Natural killer cell (primary cell): ENCODE measurements around the gene POGZ. TPM values are rescaled to one million over a fixed set of nuclear protein-coding genes. Genes with fewer than 3 reads are reported as not detected.

Experiments
- ATAC-seq, 3 donors: fragments of 150-1000 bp in 2 of 3; fragments of 200-7000 bp in 1 of 3; cut with Tn5 transposase; 1 replicate in 1 of 3; 2 replicates in 2 of 3; pipeline ENCODE4 v1.10.0; 2021; ENCODE audit warnings: mild to moderate bottlenecking in 2 of 3, moderate library complexity in 2 of 3
- DNase-seq, 2 donors: peaks; one replicate each; pipeline versions ENCODE4 v3.0.0 to v3.0.0-alpha.2; 2013 to 2021; ENCODE audit warnings: mixed read lengths in 1 of 2
- H3K27ac ChIP-seq: one replicate; pipeline ENCODE4 v1.5.1; 2013; ENCODE audit warnings: mild to moderate bottlenecking, low read length
- H3K27me3 ChIP-seq: one replicate; pipeline ENCODE4 v1.6.1; 2013; ENCODE audit warnings: low read length; ENCODE audit not compliant: control insufficient read depth, insufficient read depth
- H3K36me3 ChIP-seq: one replicate; pipeline ENCODE4 v1.6.1; 2013; ENCODE audit warnings: low read length; ENCODE audit not compliant: control insufficient read depth, insufficient read depth
- H3K4me1 ChIP-seq: one replicate; pipeline ENCODE4 v1.6.1; 2013; ENCODE audit warnings: low read length; ENCODE audit not compliant: control insufficient read depth, insufficient read depth
- H3K4me3 ChIP-seq: one replicate; pipeline ENCODE4 v1.5.1; 2013; ENCODE audit warnings: low read length
- H3K9me3 ChIP-seq: one replicate; pipeline ENCODE4 v1.6.1; 2013; ENCODE audit warnings: low read length; ENCODE audit not compliant: control insufficient read depth, insufficient read depth
- H3K27ac Mint-ChIP-seq, 2 donors: one replicate each; pipeline ENCODE4 v1.8.0; 2022; ENCODE audit warnings: mild to moderate bottlenecking in 2 of 2, mixed read lengths in 2 of 2, moderate library complexity in 1 of 2
- H3K27me3 Mint-ChIP-seq, 2 donors: one replicate each; pipeline ENCODE4 v1.8.0; 2022; ENCODE audit warnings: low read depth in 2 of 2, mixed read lengths in 2 of 2
- H3K36me3 Mint-ChIP-seq: one replicate; pipeline ENCODE4 v1.8.0; 2022; ENCODE audit warnings: mixed read lengths
- H3K4me1 Mint-ChIP-seq, 2 donors: one replicate each; pipeline ENCODE4 v1.8.0; 2022; ENCODE audit warnings: mixed read lengths in 2 of 2
- H3K4me3 Mint-ChIP-seq: one replicate; pipeline ENCODE4 v1.8.0; 2022; ENCODE audit warnings: mild to moderate bottlenecking, moderate library complexity, mixed read lengths
- H3K9me3 Mint-ChIP-seq, 2 donors: one replicate each; pipeline ENCODE4 v1.8.0; 2022; ENCODE audit warnings: mixed read lengths in 2 of 2
- WGBS: methylation state at CpG from one replicate; pipeline ENCODE4 v1.1.7; 2013; ENCODE audit warnings: missing lambda C conversion rate; ENCODE audit not compliant: insufficient coverage; 5-methylcytosine and 5-hydroxymethylcytosine counted together
- intact Hi-C: fragments of 100-400 bp; cut with micrococcal nuclease; formaldehyde crosslinking; loops from one replicate; pipeline ENCODE4 v1.14.2; 2022
- total RNA-seq, 4 donors: library from RNA; stranded (reverse); fragments of 120-200 nt in 1 of 4; gene quantifications; one replicate each; pipeline versions ENCODE4 v1.2.3 to v1.2.4, GENCODE V29; 2013 to 2022
- TF ChIP-seq, protein P1 (sequence below): fragments of 200-600 bp; IDR thresholded peaks from one replicate; pipeline ENCODE4 v1.8.0; 2022; ENCODE audit warnings: antibody characterized with exemption

The POGZ gene
- total RNA-seq, 3 donors from 2014 or later (not counting 1 experiment from before 2014, with no cell fraction given): 106 to 129 (median 121) TPM

DNA sequence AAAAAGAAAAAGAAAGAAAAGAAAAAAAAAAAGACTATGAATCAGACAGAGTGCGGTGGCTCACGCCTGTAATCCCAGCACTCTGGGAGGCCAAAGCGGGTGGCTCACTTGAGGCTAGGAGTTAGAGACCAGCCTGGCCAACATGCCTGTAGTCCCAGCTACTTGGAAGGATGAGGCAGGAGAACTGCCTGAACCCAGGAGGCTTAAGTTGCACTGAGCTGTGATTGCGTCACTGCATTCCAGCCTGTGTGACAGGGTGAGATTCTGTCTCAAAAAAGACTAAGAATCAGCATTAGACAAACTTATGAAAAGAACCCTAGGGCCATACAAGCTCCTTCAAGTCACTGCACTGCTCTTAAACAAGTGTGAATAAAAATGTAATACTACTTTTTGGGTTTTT lies 43.1 kb downstream of the POGZ start:
- H3K27ac Mint-ChIP-seq: no peak overlapping the region
- Histone ChIP-seq H3K4me3 (no peak overlapping the region), H3K36me3 (peaks cover 42% of the 10 kb centered on the region), H3K27ac (no peak overlapping the region), H3K9me3 (no peaks in the 10 kb centered on the region), H3K4me1 (no peaks in the 10 kb centered on the region), H3K27me3 (no peaks in the 10 kb centered on the region)
- H3K36me3 Mint-ChIP-seq: peaks cover 2% of the 10 kb centered on the region
- no peaks in the 10 kb centered on the region for H3K9me3 Mint-ChIP-seq
- H3K27me3 Mint-ChIP-seq: no peaks in the 10 kb centered on the region
- WGBS: 100% methylated on average over 4 of the region's 4 CpGs
- TF ChIP-seq, protein P1, sequence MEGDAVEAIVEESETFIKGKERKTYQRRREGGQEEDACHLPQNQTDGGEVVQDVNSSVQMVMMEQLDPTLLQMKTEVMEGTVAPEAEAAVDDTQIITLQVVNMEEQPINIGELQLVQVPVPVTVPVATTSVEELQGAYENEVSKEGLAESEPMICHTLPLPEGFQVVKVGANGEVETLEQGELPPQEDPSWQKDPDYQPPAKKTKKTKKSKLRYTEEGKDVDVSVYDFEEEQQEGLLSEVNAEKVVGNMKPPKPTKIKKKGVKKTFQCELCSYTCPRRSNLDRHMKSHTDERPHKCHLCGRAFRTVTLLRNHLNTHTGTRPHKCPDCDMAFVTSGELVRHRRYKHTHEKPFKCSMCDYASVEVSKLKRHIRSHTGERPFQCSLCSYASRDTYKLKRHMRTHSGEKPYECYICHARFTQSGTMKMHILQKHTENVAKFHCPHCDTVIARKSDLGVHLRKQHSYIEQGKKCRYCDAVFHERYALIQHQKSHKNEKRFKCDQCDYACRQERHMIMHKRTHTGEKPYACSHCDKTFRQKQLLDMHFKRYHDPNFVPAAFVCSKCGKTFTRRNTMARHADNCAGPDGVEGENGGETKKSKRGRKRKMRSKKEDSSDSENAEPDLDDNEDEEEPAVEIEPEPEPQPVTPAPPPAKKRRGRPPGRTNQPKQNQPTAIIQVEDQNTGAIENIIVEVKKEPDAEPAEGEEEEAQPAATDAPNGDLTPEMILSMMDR: no peak
- no peak overlapping the region for H3K4me3 Mint-ChIP-seq
- H3K4me1 Mint-ChIP-seq: no peaks in the 10 kb centered on the region
- intact Hi-C loops: no loop called here
- DNase-seq (no peak), ATAC-seq (no peak)

DNA sequence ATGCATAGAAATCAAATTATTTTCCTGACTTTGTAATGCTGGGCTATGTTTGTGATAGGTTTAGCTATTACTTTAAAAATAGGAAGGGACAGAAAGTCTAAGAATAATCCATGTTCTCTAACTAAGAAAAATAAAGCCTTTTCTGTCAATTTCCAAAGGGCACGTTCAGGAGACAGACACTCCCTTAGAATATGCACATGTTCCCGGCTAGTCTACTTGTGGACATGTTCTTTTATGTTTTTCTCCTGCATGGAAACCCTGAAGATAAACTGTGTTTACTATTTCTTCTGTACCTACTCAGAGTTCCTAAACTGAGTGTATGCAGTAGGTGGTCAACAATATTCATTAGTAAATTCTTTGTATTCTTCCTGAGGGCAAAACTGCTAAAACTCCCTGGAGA lies 47.4 kb downstream of the POGZ start:
- no peak for ATAC-seq

DNA sequence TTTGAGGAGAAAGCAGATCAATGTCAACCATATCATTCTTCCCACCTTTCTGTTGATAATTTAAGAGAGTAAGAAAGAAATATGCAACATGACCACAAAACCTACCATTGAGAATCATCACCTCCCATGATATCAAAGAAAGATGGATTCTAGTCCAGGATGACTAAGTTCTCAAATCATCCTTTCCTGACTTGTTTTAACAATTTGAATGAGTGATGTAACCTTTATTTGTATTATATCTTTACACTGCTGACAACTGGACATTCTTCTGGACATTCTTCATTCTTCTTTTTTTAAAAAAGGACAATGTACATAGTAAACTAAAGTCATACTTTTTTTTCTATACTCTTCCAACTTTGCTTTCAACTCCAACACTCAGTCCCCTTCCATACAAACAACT lies 50.4 kb downstream of the POGZ start:
- peaks cover 8% of the 10 kb centered on the region for H3K36me3 Mint-ChIP-seq

More for the DNA sequence above, 47.4 kb downstream of the POGZ start:
- H3K36me3 ChIP-seq: peaks cover 72% of the 10 kb centered on the region
- intact Hi-C loops: no loop called here
- peaks cover 8% of the 10 kb centered on the region for H3K36me3 Mint-ChIP-seq
- H3K9me3 Mint-ChIP-seq: no peaks in the 10 kb centered on the region
- H3K4me3 Mint-ChIP-seq: no peak overlapping the region
- no peak overlapping the region for H3K27ac Mint-ChIP-seq
- TF ChIP-seq, protein P1: no peak
- 100% methylated on average over 2 of the region's 2 CpGs for WGBS
- H3K27ac ChIP-seq: no peak overlapping the region
- H3K4me1 Mint-ChIP-seq: no peaks in the 10 kb centered on the region
- H3K9me3 ChIP-seq: no peaks in the 10 kb centered on the region
- H3K4me3 ChIP-seq: no peak overlapping the region
- H3K27me3 ChIP-seq: no peaks in the 10 kb centered on the region
- H3K27me3 Mint-ChIP-seq: no peaks in the 10 kb centered on the region
- no peaks in the 10 kb centered on the region for H3K4me1 ChIP-seq
- DNase-seq: no peak

DNA sequence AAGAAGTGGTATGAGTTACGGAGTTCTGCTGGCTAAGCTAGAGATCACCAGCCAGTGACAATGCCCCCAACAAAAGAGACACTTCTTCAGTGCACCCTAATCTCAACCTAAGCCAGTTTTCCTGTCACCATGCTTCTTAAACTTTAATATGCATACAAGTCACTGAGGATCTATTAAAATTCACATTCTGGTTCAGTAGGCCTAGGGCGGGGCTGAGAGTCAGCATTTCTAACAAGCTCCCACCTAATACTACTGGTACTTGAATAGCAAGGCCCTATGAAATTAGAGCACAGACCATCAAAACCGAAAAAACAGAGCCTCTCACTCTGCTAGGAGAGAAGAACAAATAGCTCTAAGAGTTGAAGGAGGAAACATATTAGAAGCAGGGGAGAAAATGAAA lies 52.0 kb downstream of the POGZ start:
- Mint-ChIP-seq H3K36me3 (peaks cover 8% of the 10 kb centered on the region), H3K27me3 (no peaks in the 10 kb centered on the region), H3K9me3 (no peaks in the 10 kb centered on the region), H3K27ac (peak overlapping the region in 1 of 2 donors; percentile 7), H3K4me3 (no peak overlapping the region), H3K4me1 (no peaks in the 10 kb centered on the region)
- Histone ChIP-seq H3K4me1 (no peaks in the 10 kb centered on the region), H3K27me3 (no peaks in the 10 kb centered on the region), H3K9me3 (no peaks in the 10 kb centered on the region), H3K4me3 (no peak overlapping the region), H3K36me3 (peaks cover 82% of the 10 kb centered on the region), H3K27ac (no peak overlapping the region)
- TF ChIP-seq, protein P1: no peak
- ATAC-seq (no peak), DNase-seq (no peak)
- 100% methylated on average over 3 of the region's 3 CpGs for WGBS
- intact Hi-C loops: no loop called here

More for the DNA sequence above, 50.4 kb downstream of the POGZ start:
- intact Hi-C loops: no loop called here
- Histone ChIP-seq H3K4me1 (no peaks in the 10 kb centered on the region), H3K27me3 (no peaks in the 10 kb centered on the region), H3K9me3 (no peaks in the 10 kb centered on the region), H3K4me3 (no peak overlapping the region), H3K36me3 (peaks cover 82% of the 10 kb centered on the region), H3K27ac (no peak overlapping the region)
- Mint-ChIP-seq H3K9me3 (no peaks in the 10 kb centered on the region), H3K4me1 (no peaks in the 10 kb centered on the region), H3K27me3 (no peaks in the 10 kb centered on the region), H3K4me3 (no peak overlapping the region), H3K27ac (peak overlapping the region in 1 of 2 donors; percentile 6)
- ATAC-seq (no peak), DNase-seq (no peak)
- TF ChIP-seq, protein P1: no peak
